Pancreas (tissue), 10 donors: Measurements from ENCODE around the gene ADAMTSL5. TPM values are rescaled to one million over a fixed set of nuclear protein-coding genes. Genes with fewer than 3 reads are reported as not detected.

ENCODE experiments used
- ATAC-seq, 4 donors: fragments of 200-7000 bp; cut with Tn5 transposase; one replicate each; pipeline versions ENCODE4 v1.8.0 to v1.9.1; 2020; ENCODE audit warnings: mild to moderate bottlenecking in 4 of 4, moderate library complexity in 4 of 4
- DNase-seq, 6 donors: peaks; one replicate each; pipeline ENCODE4 v3.0.0-alpha.2; 2020
- FAIRE-seq: peaks from 2 replicates; lab custom pipeline; 2012; peaks lifted over from hg19 to GRCh38; lab: Jason Lieb, UNC
- H3K27ac ChIP-seq, 4 donors: fragments of 200-600 bp; sonication (generic); 1 replicate in 3 of 4; 2 replicates in 1 of 4; pipeline versions ENCODE4 v1.5.0 to v1.8.0; 2020
- H3K27me3 ChIP-seq, 4 donors: fragments of 200-600 bp; one replicate each; pipeline ENCODE4 v1.8.0; 2021
- H3K36me3 ChIP-seq, 3 donors: fragments of 200-600 bp; sonication (generic) in 1 of 3; one replicate each; pipeline versions ENCODE4 v1.5.0 to v1.8.0; 2020 to 2021
- H3K4me1 ChIP-seq, 3 donors: fragments of 200-600 bp; one replicate each; pipeline ENCODE4 v1.8.0; 2021
- H3K4me3 ChIP-seq, 4 donors: fragments of 200-600 bp; sonication (generic) in 2 of 4; one replicate each; pipeline versions ENCODE4 v1.5.0 to v1.8.0; 2020 to 2021
- H3K9me3 ChIP-seq, 4 donors: fragments of 200-600 bp; one replicate each; pipeline ENCODE4 v1.8.0; 2021
- WGBS, 2 donors: extraction: QIAGEN DNeasy Blood & Tissue Kit; methylation state at CpG; one replicate each; pipeline ENCODE4 v1.1.7; 2013; 5-methylcytosine and 5-hydroxymethylcytosine counted together
- intact Hi-C, 3 donors: fragments of 100-400 bp; cut with DNase I; formaldehyde crosslinking; loops; one replicate each; pipeline versions ENCODE4 v1.11.1 to v1.14.2; 2022
- polyA plus RNA-seq, 2 donors: library from polyadenylated mRNA; stranded (reverse); fragments of 200-250 nt; gene quantifications; one replicate each; pipeline ENCODE4 v1.2.3, GENCODE V29; 2013
- total RNA-seq, 6 donors: library from RNA; stranded (reverse); fragmentation: NEBNext Ultra II Directional in 4 of 6; extraction: Animal tissue kit (Norgen Biotek cat#: 25700) in 4 of 6; gene quantifications; one replicate each; pipeline versions ENCODE4 v1.2.1 to v1.2.4, GENCODE V29; 2021 to 2023
- TF ChIP-seq, protein P1 (sequence below), 4 donors: fragments of 200-600 bp; sonication (generic) in 3 of 4; IDR thresholded peaks; one replicate each; pipeline versions ENCODE4 v1.5.0 to v1.8.0; 2021; ENCODE audit warnings: antibody characterized with exemption in 4 of 4
- donor health status: healthy with polysubstance abuse.
- donor health status: DM: no; HTN: no; CAD: no; lungs with moderate emphysema.
- donor health status: DM: no; HTN: no; CAD: no.
- donor health status: control.
- donor health status: control.
- donor health status: Bipolar disorder and iron deficiency.
- donor health status: DM: yes; HTN: yes; CAD: no.
- donor health status: DM: no; HTN: no; CAD: no.
- donor health status: DM: no; HTN: no; CAD: no.
- donor health status: DM: yes; HTN: yes; CAD: no.

ADAMTSL5 gene
- total and polyA plus RNA-seq, 8 donors, result 0.23 to 4.0 (median 0.69) TPM

DNA sequence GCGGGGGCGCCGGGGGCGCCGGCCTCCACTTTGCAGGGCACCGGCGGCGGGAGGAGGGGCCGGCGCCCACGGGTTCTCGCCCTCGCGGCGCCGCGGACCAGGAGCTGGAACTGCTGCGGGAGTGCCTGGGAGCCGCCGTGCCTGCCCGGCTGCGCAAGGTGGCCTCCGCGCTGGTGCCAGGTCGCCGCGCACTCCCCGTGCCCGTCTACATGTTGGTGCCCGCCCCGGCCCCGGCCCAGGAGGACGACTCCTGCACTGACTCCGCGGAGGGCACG is 45.7 kb downstream of the ADAMTSL5 start:
- 4 to 5% methylated on average over 20 to 36 of the region's 36 CpGs for WGBS, 2 donors
- Histone ChIP-seq H3K36me3 (no peaks in the 10 kb centered on the region), H3K4me3 (no peak overlapping the region), H3K27ac (no peak overlapping the region), H3K9me3 (no peaks in the 10 kb centered on the region), H3K4me1 (peaks cover 16 to 35% (median 35%) of the 10 kb centered on the region in 3 donors), H3K27me3 (peaks cover 0 to 20% (median 5%) of the 10 kb centered on the region in 4 donors)
- DNase-seq, result no peak
- no peak for ATAC-seq
- TF ChIP-seq, protein P1, sequence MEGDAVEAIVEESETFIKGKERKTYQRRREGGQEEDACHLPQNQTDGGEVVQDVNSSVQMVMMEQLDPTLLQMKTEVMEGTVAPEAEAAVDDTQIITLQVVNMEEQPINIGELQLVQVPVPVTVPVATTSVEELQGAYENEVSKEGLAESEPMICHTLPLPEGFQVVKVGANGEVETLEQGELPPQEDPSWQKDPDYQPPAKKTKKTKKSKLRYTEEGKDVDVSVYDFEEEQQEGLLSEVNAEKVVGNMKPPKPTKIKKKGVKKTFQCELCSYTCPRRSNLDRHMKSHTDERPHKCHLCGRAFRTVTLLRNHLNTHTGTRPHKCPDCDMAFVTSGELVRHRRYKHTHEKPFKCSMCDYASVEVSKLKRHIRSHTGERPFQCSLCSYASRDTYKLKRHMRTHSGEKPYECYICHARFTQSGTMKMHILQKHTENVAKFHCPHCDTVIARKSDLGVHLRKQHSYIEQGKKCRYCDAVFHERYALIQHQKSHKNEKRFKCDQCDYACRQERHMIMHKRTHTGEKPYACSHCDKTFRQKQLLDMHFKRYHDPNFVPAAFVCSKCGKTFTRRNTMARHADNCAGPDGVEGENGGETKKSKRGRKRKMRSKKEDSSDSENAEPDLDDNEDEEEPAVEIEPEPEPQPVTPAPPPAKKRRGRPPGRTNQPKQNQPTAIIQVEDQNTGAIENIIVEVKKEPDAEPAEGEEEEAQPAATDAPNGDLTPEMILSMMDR (IDR thresholded peaks at IDR 0.05), result no peak
- intact Hi-C loops, result no loop called here
- no peak for FAIRE-seq

- H3K27me3 ChIP-seq, result peaks cover 0 to 17% (median 5%) of the 10 kb centered on the region in 4 donors
These were observed 46.2 kb downstream of the ADAMTSL5 start for GRCh38 chr19:1466461-1467214.

DNA sequence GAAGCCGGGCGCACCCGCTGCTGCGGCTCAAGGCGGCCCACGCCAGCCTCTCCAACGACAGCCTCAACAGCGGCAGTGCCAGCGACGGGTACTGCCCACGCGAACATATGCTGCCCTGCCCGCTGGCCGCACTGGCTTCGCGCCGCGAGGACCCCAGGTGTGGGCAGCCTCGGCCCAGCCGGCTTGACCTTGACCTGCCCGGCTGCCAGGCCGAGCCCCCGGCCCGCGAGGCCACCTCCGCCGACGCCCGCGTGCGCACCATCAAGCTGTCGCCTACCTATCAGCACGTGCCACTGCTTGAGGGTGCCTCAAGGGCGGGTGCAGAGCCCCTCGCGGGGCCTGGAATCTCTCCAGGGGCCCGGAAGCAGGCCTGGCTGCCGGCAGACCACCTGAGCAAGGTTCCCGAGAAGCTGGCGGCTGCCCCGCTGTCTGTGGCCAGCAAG is 46.8 kb downstream of the ADAMTSL5 start:
- FAIRE-seq (no peak), ATAC-seq (no peak), DNase-seq (peak in 1 of 6 donors; percentile 59)
- intact Hi-C loops, result no loop called here
- Histone ChIP-seq H3K4me3 (peak overlapping the region in 1 of 4 donors; percentile 3), H3K27ac (no peak overlapping the region), H3K27me3 (peaks cover 0 to 11% (median 5%) of the 10 kb centered on the region in 4 donors), H3K4me1 (peaks cover 13 to 32% (median 30%) of the 10 kb centered on the region in 3 donors), H3K9me3 (no peaks in the 10 kb centered on the region), H3K36me3 (no peaks in the 10 kb centered on the region)
- 27 to 30% methylated on average over 37 to 41 of the region's 41 CpGs for WGBS, 2 donors
- TF ChIP-seq, protein P1 (IDR thresholded peaks at IDR 0.05), result no peak

More at GRCh38 chr19:1466461-1467214, 46.2 kb downstream of the ADAMTSL5 start:
- 27 to 31% methylated on average over 64 to 70 of the region's 70 CpGs for WGBS, 2 donors
- Histone ChIP-seq H3K27ac (no peak overlapping the region), H3K4me1 (peaks cover 16 to 35% (median 35%) of the 10 kb centered on the region in 3 donors), H3K4me3 (no peak overlapping the region), H3K36me3 (no peaks in the 10 kb centered on the region), H3K9me3 (no peaks in the 10 kb centered on the region)
- no peak for ATAC-seq
- intact Hi-C loops, result no loop called here
- FAIRE-seq, result no peak
- DNase-seq, result peak in 3 of 6 donors; percentile 18 to 82 (median 30)
- TF ChIP-seq, protein P1 (IDR thresholded peaks at IDR 0.05), result no peak

GRCh38 chr19:1465191-1466016 is 47.4 kb downstream of the ADAMTSL5 start:
- intact Hi-C loops, result no loop called here
- H3K4me3 ChIP-seq, result peak overlapping the region in 1 of 4 donors; percentile 3
- peak; percentile 39 to 76 (median 58) for ATAC-seq
- no peak overlapping the region for H3K27ac ChIP-seq
- peak in 4 of 6 donors; percentile 33 to 88 (median 56) for DNase-seq
- H3K9me3 ChIP-seq, result no peaks in the 10 kb centered on the region
- no peaks in the 10 kb centered on the region for H3K36me3 ChIP-seq
- no peak for FAIRE-seq
- TF ChIP-seq, protein P1 (IDR thresholded peaks at IDR 0.05), result peak in 2 of 4 donors; percentile 20 to 26
- WGBS, 2 donors, result 33 to 35% methylated on average over 61 to 83 of the region's 83 CpGs
- H3K27me3 ChIP-seq, result peaks cover 0 to 9% (median 5%) of the 10 kb centered on the region in 4 donors
- peaks cover 8 to 26% (median 24%) of the 10 kb centered on the region in 3 donors for H3K4me1 ChIP-seq
